ENCODE results near the gene SLC35E2B. TPM values are rescaled to one million over a fixed set of nuclear protein-coding genes. Genes with fewer than 3 reads are reported as not detected.
"Not testable (repeated sequence)": the region's sequence is repeated elsewhere in the genome, so short reads cannot be mapped to it uniquely, and the experiment has no call there.

SLC35E2B gene
- total and polyA plus RNA-seq, 2 of the 13 experiments (the other 11 are each of a cell fraction or from before 2014, with no cell fraction given) = 14.1 to 19.7 TPM

DNA sequence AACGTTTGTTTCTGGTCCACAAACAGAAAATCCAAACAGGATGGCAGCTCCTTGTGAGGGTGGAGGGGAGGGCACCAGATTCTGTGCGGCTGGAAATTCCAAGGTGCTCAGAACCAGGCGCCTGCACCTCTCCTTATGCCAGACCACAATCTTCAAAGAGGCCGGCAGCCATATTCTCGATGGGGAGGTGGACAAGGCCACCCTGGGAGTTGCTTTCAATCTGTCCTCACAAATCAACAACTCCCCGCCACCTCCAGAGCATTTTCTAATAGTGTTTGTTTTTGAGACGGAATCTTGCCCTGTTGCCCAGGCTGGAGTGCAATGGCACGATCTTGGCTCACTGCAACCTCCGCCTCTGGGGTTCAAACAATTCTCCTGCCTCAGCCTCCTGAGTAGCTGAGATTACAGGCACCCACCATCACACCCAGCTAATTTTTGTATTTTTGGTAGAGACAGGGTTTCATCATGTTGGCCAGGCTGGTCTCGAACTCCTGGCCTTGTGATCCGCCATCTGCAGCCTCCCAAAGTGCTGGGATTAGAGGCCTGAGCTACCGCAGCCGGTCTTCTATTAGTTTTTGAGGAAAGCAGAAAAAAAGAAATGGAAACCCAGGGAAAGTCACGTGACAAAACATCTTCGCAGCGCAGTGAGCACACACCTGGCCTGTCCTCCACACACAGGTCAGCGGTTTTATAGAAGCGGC lies 36.7 kb upstream of the SLC35E2B start:
- H3K36me3 ChIP-seq (replicated peaks in 1 of 2; ENCODE audit: control insufficient read depth in 1 of 2, insufficient read depth in 2 of 2, low read length in 2 of 2); POLR2A ChIA-PET; H3K79me2 ChIP-seq (ENCODE audit: insufficient read depth, low read length); BruUV-seq (replicated peaks); H3K27me3 ChIP-seq (ENCODE audit: control insufficient read depth in 1 of 2, insufficient read depth in 2 of 2, low read length in 2 of 2); in situ Hi-C loops (cut with HindIII; ENCODE audit: extremely low pct_ligation_motif_present, low pct_unique_long_range_greater_than_20kb); H3K27ac ChIP-seq (ENCODE audit: extremely low read length, insufficient read depth, low read length); H3K9me3 ChIP-seq (ENCODE audit: low read length); H4K20me1 ChIP-seq (ENCODE audit: insufficient read depth, low read length); H3K9ac ChIP-seq (ENCODE audit: insufficient read depth, low read depth, low read length); H2AFZ ChIP-seq (ENCODE audit: low read length); ATAC-seq; H3K4me1 ChIP-seq (ENCODE audit: insufficient read depth, low read length); CTCF ChIA-PET (ENCODE audit: low intra/inter-chr PET ratio, low total read pairs); intact Hi-C loops (cut with micrococcal nuclease; ENCODE audit: unreplicated experiment); DNase-seq (ENCODE audit: low spot score); H3K4me2 ChIP-seq (ENCODE audit: low read depth, low read length); H3K4me3 ChIP-seq (replicated peaks in 1 of 3; ENCODE audit: insufficient read depth in 1 of 3, low read depth in 2 of 3, low read length in 3 of 3); FAIRE-seq: not testable (repeated sequence)
- WGBS (ENCODE audit: low lambda C conversion rate) = 93% methylated on average over 12 of the region's 18 CpGs

DNA sequence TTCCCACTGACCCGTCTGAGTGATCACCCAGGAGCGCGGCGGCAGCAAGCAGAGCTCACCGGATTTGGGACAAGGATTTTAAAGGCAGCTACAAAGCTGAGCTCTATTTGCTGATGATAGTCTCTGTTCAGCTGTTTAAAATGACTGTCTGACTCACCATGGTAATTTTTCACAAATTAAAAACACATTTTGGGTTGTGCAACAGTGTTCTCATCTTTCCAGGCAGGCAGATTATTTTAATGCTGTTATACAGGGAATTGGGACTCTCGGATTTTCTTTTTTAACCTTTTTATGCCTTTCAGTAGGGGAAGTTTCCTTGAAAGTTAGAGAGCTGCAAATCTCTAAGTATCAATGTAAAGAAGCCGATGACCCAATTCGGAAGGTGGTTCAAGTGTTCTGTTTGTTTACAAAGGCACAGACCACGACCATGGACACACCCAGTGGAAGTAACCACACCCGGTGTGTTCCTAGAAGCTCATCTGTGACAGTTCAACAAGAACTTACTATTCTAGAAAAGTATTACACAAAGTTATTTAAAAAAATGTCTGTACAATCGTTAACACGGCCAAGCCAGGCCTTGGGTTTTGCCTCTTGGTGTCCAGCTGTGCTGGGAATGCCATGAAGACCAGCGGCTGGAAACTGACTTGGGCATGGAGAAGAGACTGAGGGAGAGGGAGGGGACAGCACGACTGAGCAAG lies 35.9 kb upstream of the SLC35E2B start:
- ATAC-seq; H4K20me1 ChIP-seq (ENCODE audit: insufficient read depth, low read length): not testable (repeated sequence)

DNA sequence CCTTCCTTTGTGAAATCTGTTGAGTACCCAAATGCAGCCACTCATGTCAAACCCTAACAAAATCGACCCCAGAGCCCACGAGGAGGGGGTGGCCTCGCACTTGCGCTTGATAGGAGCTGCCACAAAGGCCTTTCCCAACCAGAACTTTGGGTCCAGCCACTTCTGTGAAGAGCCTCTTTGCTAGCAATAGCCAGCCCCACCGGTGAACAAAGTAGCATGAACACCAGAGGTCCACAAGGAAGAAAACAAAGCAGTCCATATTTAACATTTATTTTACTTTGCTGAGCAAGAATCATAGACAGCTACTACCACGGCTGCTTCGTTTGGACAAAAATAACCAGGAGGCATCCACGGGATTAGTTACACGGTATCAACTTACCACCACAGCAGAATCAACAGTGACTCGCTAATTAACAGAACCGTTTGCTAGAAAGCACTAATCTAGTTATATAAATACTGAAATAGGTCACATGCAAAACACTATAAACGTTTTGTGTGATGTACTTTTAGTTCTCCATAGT lies 34.6 kb upstream of the SLC35E2B start:
- H3K79me2 ChIP-seq (ENCODE audit: insufficient read depth, low read length); H3K27ac ChIP-seq (ENCODE audit: extremely low read length, insufficient read depth, low read length); H3K36me3 ChIP-seq (replicated peaks in 1 of 2; ENCODE audit: control insufficient read depth in 1 of 2, insufficient read depth in 2 of 2, low read length in 2 of 2); H2AFZ ChIP-seq (ENCODE audit: low read length); in situ Hi-C loops (cut with HindIII; ENCODE audit: extremely low pct_ligation_motif_present, low pct_unique_long_range_greater_than_20kb); H3K9me3 ChIP-seq (ENCODE audit: low read length); H3K4me1 ChIP-seq (ENCODE audit: insufficient read depth, low read length); CTCF ChIA-PET (ENCODE audit: low intra/inter-chr PET ratio, low total read pairs); POLR2A ChIA-PET; H3K27me3 ChIP-seq (ENCODE audit: control insufficient read depth in 1 of 2, insufficient read depth in 2 of 2, low read length in 2 of 2); ATAC-seq; H3K9ac ChIP-seq (ENCODE audit: insufficient read depth, low read depth, low read length); H4K20me1 ChIP-seq (ENCODE audit: insufficient read depth, low read length); H3K4me2 ChIP-seq (ENCODE audit: low read depth, low read length); DNase-seq (ENCODE audit: low spot score); H3K4me3 ChIP-seq (replicated peaks in 1 of 3; ENCODE audit: insufficient read depth in 1 of 3, low read depth in 2 of 3, low read length in 3 of 3); FAIRE-seq; intact Hi-C loops (cut with micrococcal nuclease; ENCODE audit: unreplicated experiment); BruUV-seq (replicated peaks): not testable (repeated sequence)
- WGBS (ENCODE audit: low lambda C conversion rate) = 90% methylated on average over 10 of the region's 12 CpGs

More for the DNA sequence above, 35.9 kb upstream of the SLC35E2B start:
- WGBS (ENCODE audit: low lambda C conversion rate) = 86% methylated on average over 11 of the region's 14 CpGs
- CTCF ChIA-PET (ENCODE audit: low intra/inter-chr PET ratio, low total read pairs); DNase-seq (ENCODE audit: low spot score); H3K27ac ChIP-seq (ENCODE audit: extremely low read length, insufficient read depth, low read length); FAIRE-seq; BruUV-seq (replicated peaks); intact Hi-C loops (cut with micrococcal nuclease; ENCODE audit: unreplicated experiment); POLR2A ChIA-PET; H3K4me3 ChIP-seq (replicated peaks in 1 of 3; ENCODE audit: insufficient read depth in 1 of 3, low read depth in 2 of 3, low read length in 3 of 3); H3K79me2 ChIP-seq (ENCODE audit: insufficient read depth, low read length); in situ Hi-C loops (cut with HindIII; ENCODE audit: extremely low pct_ligation_motif_present, low pct_unique_long_range_greater_than_20kb); H2AFZ ChIP-seq (ENCODE audit: low read length); H3K9ac ChIP-seq (ENCODE audit: insufficient read depth, low read depth, low read length); H3K4me2 ChIP-seq (ENCODE audit: low read depth, low read length); H3K36me3 ChIP-seq (replicated peaks in 1 of 2; ENCODE audit: control insufficient read depth in 1 of 2, insufficient read depth in 2 of 2, low read length in 2 of 2); H3K27me3 ChIP-seq (ENCODE audit: control insufficient read depth in 1 of 2, insufficient read depth in 2 of 2, low read length in 2 of 2); H3K9me3 ChIP-seq (ENCODE audit: low read length); H3K4me1 ChIP-seq (ENCODE audit: insufficient read depth, low read length): not testable (repeated sequence)

DNA sequence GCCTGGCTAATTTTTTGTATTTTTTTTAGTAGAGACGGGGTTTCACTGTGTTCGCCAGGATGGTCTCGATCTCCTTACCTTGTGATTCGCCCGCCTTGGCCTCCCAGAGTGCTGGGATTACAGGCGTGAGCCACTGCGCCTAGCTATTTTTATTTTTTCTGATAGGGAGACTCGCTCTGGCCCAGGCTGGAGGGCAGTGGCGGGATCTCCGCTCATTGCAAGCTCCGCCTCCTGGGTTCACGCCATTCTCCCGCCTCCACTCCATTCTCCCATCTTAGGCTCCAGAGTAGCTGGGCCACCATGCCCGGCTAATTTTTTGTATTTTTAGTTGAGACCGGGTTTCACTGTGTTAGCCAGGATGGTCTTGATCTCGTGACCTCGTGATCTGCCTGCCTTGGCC lies 33.5 kb upstream of the SLC35E2B start:
- POLR2A ChIA-PET; H3K79me2 ChIP-seq (ENCODE audit: insufficient read depth, low read length); H3K36me3 ChIP-seq (replicated peaks in 1 of 2; ENCODE audit: control insufficient read depth in 1 of 2, insufficient read depth in 2 of 2, low read length in 2 of 2); H3K4me2 ChIP-seq (ENCODE audit: low read depth, low read length); H3K9ac ChIP-seq (ENCODE audit: insufficient read depth, low read depth, low read length); CTCF ChIA-PET (ENCODE audit: low intra/inter-chr PET ratio, low total read pairs); H3K9me3 ChIP-seq (ENCODE audit: low read length); H3K27ac ChIP-seq (ENCODE audit: extremely low read length, insufficient read depth, low read length); ATAC-seq; DNase-seq (ENCODE audit: low spot score); H3K27me3 ChIP-seq (ENCODE audit: control insufficient read depth in 1 of 2, insufficient read depth in 2 of 2, low read length in 2 of 2); H4K20me1 ChIP-seq (ENCODE audit: insufficient read depth, low read length); H3K4me3 ChIP-seq (replicated peaks in 1 of 3; ENCODE audit: insufficient read depth in 1 of 3, low read depth in 2 of 3, low read length in 3 of 3); H2AFZ ChIP-seq (ENCODE audit: low read length); intact Hi-C loops (cut with micrococcal nuclease; ENCODE audit: unreplicated experiment); BruUV-seq (replicated peaks); FAIRE-seq; in situ Hi-C loops (cut with HindIII; ENCODE audit: extremely low pct_ligation_motif_present, low pct_unique_long_range_greater_than_20kb); H3K4me1 ChIP-seq (ENCODE audit: insufficient read depth, low read length): not testable (repeated sequence)
- over 99% methylated on average over 17 of the region's 17 CpGs for WGBS (ENCODE audit: low lambda C conversion rate)

Measured in HepG2 (cell line).